ENCODE data around the gene PXN.
"Not testable (repeated sequence)": the region's sequence is repeated elsewhere in the genome, so short reads cannot be mapped to it uniquely, and the experiment has no call there.

PXN gene

DNA sequence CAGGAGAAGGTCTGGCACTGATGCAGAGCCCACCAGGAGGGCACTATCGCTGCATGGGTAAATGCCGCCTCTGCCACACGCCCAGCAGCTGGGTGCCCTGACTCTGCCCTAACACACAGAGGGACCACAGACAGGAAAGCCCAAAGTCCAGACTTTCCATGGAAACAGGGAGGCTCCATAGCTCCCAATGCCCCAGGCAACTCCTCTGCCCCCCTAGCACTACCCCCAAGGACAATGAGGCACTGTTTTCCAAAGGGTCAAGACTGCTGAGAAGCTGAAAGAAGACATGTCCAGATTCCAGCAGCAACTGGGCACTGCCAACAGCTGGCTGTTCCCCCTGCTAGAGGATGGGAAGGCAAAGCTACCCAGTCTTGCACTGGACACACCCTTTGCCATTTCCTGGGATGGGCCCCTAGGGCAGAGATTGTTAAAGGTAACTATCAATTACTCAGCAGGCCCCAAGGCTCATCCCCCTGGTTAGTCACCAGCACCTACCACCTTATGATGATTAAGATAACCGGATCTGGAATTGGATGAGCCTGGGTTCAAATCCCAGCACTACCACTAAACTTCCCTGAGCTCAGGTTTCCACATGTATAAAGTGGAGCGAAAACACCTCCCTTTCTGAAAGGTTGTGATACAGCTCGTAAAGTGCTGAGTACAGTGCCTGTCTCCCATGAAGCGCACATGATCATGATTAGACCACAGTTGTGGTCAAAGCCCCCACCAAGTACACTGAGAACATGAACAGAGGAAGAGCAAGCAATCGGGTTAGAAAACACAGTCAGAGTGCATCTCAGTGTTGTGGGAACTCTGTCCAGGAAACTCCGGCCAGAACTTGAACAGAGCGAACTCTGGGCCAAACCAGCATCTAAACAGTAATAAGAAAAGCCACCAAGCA is 3.3 kb downstream of the PXN start:
- DNase-seq: no peak

DNA sequence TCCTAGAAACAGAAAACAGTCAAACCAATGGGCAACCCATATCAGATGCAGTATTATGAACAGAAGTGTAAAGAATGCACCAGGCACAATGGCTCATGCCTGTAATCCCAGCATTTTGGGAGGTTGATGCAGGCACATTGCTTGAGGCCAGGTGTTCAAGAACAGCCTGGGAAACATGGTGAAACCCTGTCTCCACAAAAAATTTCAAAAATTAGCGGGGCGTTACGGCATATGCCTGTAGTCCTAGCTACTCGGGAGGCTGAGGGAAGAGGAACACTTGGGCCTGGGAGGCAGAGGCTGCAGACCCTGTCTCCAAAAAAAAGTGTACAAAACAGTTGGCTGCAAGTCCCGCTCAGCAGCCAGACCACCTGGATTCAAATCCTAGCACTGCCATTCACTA is 4.9 kb downstream of the PXN start:
- no peak for DNase-seq

DNA sequence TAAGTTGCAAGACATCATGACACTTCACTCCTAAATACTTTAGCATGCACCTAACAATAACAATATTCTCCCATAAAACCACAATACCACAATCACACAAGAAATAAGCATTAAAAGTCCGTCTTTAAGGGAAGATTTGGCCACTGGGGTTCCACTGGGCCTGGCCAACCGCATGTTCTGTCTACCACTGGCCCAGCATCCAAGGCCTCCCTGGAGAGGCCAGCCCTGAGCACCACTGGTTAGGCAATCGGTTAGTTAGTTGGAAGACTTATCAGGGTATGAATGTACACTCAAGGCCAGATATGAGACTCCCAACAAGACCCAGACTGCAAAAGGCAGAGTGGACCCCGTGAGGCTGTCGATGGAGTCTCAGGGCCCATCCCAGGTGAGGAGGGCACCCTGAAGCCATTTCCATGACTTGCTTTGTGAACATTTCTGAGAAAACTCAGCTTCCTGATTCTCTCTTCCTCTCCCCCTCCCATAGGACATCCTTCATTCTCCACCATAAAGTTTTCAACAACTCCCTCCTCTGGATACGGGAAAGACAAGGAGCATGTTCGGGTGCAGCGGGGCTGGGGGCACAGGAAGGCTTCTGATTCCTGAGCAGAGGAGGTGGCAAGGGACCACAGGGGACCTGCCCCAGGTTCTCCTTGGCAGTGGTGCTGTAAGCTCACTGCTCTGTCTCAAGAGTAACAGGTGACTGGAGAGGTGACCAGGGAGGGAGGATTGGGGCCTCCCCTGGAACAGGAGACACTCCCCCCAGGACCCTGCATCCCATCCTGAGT is 5.9 kb downstream of the PXN start:
- DNase-seq: no peak

DNA sequence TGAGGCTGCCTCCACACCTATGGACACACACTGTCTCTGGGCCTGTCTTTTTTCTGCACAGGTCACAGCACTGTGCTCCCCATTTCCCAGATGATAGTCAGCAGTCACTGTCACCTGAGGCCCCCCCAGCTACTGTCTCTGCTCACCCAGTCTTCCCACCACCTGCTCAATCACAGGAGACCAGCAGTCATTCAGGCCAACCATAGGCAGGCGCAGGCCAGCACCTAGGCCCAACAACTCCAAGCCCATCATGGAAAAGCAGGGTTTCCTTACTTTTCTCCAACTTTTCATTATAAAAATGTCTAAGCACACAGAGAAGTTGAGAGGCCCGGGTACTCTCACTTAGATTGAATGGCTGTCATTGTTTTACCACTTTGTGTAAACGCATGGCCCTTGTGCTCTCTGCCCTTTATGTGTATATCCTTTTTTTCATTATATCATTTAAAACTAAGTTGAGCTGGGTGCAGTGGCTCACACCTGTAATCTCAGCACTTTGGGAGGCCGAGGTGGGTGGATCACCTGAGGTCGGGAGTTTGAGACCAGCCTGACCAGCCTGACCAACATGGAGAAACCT is 7.1 kb downstream of the PXN start:
- DNase-seq: no peak

DNA sequence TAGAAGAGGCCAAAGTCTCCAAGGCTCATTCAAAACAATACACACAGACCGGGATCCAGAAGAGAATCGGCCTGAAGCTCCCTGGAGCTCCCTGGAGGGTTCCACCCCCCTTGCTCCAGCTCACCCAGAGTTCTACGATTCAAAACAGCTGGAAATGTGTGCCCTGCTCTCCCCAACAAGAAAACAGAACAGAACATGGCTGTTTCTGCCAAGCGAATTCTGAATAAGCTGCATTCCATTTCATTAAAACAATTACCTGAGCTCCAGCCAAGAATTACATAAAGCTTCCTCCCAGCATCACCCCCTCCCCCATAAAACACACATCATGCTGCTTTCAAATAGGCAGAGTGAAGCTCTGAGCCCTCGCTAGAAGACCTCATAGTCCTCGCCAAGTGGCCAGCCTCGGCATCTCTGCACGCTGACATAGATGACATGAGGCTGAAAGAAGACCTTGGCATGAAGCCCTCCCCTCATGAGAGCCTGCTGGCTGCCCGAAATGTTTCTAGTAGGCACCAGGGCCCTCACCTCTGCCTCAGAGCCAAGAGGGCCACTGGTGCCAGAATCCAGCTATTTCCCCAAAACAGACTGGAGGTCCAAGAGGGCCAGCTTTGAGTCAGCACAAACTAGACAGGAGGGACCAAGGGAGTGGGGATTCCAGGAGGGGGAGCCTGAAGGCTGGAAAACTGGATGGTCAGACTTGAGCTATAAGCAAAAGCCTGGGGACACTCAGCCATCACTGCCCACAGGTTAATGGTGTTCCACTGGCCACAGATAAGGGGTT is 8.3 kb downstream of the PXN start:
- DNase-seq: no peak

DNA sequence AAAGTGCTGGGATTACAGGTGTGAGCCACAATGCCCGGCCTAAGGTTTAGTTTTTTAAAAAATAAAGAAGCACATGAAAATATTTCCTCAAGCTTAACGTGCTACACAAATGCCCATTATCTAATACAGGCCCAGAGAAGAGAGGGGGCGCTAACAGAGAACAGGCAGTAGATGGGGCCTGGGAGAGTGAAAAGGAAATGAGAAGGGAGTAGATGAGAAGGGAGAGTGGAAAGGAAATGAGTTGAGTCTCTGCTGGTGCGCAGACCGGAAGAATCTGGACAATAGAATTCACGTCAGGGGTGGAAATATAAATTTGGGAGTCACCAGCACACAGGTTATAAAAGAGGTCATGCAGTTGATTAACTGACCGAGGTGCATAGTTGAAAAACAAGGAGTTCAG is 10.7 kb downstream of the PXN start:
- no peak for DNase-seq

DNA sequence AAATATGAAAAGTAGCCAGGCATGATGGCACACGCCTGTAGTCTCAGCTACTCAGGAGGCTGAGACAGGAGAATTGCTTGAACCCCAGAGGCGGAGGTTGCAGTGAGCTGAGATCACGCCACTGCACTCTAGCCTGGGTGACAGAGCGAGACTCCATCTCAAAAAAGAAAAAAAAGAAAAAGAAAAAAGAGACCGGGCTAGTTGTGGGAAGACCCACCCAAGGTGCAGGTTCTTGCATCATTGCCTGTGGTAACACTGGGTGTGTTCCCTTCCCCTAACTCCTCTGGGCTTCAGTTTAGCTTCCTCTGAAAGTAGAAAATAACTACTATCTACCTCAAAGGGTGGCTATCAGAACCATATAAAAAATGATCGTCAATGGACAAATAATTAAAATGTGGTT is 12.2 kb downstream of the PXN start:
- DNase-seq: peak; percentile 44

DNA sequence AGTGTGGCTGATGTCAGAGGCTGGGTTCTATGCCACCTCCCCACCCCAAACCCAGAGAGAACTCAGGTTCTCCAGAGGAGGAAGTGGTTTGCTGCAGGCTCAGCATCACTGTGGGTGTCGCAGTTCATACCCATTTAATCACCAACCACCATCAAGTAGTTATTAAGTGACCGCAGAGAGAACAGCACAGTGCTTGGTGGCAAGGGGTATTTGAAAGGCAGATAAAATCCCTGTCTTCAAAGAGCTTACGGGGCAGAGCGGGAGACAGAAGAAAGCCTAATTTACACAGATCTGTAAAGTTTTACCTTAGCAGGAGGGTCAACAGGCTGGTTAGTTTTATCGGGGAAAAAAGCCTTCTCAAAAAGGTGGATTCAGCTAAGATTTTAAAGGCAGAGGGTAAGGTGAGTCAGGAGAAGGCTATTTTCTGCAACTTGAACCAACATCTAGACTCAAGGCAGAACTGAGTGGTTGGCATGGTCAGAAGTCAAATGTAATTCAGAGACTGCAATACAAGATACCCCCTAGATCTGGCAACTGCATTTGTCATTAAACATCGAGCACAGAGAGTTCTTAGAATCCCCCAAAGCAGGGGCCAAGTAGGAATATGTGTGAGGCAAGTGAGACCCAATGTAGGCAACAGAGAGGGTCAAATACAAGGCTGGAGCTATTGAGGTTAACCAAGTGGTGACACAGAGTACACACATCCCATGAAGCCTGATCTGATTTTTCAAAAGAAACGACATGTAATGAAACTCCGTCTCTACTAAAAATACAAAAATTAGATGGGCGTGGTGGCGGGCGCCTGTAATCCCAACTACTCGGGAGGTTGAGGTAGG is 13.2 kb downstream of the PXN start:
- DNase-seq: peak; percentile 80

DNA sequence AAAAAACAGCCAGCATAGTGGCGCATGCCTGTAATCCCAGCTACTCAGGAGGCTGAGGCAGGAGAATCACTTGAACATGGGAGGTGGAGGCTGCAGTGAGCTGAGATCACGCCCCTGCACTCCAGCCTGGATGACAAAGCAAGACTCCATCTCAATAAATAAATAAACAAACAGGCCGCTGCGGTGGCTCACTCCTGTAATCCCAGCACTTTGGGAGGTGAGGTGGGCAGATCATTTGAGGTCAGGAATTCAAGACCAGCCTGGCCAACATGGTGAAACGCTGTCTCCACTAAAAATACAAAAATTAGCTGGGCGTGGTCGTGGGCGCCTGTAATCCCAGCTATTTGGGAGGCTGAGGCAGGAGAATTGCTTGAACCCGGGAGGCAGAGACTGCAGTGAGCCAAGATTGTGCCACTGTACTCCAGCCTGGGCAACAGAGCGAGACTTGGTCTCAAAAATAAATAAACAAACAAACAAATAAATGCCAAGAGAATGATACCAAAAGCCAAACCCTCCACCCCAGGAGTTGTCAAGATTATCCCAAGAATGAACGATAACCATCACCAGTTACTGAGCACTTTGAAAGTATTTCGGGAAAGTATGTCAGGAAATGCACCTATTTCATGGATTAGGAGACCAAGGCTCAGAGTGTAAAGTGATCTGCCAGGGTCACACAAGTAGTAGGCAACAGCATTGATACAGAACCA is 14.0 kb downstream of the PXN start:
- DNase-seq: not testable (repeated sequence)

DNA sequence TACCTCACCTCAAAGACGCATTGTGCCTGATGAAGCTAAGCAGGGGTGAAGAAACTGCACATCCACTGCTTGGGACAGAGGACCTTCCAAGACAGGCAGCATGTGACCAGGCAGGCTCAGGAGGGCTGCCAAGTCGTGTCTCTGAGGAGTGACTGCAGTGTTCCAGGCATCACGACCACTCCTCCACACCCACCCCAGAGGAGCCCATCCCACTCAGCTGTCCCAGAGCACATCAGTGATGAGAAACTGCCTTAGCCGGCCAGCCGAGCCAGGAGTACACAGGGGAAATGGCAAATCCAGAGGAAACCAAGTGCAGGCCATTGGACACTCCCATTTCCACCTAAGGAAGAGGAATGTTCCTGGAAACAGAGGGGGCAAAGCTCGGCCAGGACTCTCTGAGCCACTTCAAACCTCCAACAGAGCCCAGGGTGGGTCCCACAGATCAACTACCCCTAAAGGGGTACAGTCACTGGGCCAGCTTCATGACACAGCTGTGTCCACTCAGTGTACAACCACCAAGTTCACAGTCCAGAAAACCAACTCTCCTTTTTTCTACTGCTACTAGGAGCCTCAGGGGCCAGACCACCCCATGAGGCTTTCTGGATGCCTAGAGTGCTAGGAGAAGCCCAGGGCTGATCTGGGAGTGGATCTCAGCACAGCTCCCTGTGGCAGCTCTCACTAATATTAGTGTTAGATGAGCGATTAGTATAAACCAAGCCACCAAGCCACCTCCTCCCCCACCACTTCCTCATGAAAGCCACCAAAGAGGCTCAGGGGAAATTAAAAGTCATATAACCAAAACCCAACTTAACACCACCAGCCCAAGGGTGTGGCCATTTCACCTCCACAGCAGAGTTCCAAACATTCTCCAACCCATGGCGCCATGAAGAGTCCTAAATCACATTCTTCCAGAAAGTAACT is 15.4 kb downstream of the PXN start:
- DNase-seq: peak; percentile 37

DNA sequence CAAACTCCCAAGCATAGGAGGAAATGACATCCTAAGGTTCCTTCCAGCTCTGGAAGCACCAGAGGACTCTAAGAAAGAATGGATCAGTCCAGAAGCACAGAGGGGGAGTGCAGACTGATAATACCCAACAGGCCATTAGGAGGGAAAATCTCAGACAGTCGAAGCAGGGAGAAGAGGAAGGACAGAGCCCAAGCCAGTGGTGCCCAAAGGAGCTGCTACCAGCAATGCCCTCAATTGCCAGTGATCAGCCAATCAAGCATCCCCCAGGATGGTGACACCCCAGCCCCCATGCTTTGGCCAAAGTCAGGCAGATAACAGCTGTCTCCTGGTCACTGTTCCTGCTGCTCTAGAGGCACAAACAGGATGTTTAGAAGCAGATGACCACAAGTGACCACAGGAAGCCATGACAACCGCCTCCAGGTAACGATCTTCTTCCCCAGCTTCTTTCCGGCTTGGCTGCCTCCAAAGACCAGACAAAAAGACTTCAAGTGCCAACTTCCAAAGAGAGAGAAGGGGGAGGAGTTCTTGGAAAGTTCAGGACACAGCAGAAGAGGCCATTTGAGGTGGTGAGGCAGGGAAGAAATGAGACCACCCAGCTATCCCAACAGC is 16.2 kb downstream of the PXN start:
- DNase-seq: no peak

DNA sequence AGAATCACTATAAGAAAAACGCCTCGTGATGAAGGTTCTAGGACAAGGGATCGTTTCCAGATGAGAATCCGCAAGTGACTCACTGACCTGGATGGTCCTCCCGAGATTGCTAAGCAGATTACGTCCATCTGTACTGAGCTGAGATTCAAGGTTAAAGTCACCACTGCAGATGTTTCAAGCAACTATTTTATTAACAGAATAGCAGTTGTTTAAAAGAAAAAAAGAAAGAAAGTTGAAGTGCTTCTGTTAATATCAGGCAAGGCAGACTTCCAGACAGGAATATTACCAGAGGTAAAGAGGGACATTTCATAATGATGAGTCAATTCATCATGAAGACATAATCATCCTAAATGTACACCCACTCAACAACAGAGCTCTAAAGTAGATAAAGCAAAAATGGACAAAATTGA is 17.9 kb downstream of the PXN start:
- no peak for DNase-seq

DNA sequence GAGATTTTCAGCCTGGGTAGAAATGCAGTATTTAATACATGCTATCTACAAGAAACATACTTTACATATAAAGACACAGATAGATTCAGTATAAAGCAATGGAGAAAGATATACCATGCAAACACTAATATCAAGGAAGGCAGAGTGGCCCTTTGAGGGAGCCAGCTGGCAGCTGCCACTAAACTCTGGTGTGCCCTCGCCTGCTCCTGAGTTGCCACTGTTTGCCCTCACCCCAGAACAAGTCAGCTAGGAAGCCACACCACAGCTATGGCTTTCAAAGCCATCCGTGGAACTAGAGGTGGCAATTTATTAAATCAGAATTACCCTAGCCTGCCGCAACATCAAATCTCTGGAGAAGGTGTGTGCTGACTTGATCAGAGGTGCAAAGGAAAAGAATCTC is 18.3 kb downstream of the PXN start:
- DNase-seq: no peak

DNA sequence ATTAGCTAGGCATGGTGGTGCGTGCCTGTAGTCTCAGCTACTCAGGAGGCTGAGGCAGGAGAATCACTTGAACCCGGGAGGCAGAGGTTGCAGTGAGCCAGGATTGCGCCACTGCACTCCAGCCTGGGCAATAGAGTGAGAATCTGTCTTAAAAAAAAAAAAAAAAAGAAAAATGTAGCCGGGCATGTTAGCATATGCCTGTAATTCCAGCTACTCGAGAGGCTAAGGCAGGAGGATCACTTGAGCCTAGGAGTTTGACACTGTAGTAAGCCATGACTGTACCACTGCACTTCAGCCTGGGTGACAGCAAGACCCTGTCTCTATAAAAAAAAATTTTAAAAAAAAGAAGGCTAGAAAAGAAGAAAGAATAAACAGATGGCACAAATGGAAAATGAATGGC is 18.8 kb downstream of the PXN start:
- DNase-seq: not testable (repeated sequence)

DNA sequence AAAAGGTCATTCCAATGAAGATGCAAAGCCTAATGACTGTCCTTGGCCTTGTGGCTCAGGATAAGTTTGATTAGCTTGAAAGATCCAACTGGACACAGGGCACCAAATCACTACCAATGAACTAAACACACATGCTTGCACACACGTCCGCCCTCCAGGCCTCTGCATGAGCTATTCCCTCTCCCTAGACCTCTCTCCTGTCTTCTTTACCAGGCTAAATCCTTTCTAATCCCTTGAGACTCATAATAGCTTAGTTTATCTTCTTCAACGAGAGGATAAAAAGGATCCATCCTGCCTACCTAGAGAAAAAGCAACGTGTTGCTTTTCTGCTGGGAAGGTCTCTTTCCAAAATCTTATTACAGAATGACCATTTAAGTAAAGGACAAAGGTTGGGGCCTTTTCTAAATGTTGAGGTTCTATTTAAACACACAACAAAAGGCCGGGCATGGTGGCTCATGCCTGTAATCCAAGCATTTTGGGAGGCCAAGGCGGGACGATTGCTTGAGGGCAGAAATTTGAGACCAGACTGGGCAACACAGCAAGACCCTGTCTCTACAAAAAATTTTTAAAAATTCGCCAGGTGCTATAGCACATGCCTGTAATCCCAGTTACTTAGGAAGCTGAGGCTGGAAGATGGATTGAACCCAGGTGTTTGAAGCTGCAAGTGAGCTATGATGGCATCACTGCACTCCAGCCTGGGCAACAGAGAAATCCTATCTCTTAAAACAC is 22.4 kb downstream of the PXN start:
- DNase-seq: no peak

DNA sequence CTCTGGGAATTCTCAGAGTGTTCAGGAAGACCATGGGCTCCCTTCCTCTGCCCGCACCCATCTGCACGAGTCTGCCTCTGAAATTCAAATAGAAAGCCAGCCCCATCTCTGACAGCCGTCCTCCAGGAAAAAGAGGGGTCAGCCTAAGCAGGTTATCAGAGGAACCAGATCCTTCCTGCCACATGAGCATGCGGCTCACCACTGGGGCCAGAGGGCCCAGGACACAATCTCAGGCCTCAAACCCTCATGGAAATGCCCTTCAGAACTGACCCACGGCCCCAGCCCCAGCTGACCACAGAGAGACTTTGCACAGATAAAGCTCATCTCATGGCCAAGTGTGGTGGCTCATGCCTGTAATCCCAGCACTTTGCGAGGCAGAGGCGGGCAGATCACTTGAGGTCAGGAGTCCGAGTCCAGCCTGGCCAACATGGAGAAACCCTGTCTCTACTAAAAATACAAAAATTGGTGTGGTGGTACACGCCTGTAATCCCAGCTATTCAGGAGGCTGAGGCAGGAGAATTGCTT is 23.2 kb downstream of the PXN start:
- no peak for DNase-seq

DNA sequence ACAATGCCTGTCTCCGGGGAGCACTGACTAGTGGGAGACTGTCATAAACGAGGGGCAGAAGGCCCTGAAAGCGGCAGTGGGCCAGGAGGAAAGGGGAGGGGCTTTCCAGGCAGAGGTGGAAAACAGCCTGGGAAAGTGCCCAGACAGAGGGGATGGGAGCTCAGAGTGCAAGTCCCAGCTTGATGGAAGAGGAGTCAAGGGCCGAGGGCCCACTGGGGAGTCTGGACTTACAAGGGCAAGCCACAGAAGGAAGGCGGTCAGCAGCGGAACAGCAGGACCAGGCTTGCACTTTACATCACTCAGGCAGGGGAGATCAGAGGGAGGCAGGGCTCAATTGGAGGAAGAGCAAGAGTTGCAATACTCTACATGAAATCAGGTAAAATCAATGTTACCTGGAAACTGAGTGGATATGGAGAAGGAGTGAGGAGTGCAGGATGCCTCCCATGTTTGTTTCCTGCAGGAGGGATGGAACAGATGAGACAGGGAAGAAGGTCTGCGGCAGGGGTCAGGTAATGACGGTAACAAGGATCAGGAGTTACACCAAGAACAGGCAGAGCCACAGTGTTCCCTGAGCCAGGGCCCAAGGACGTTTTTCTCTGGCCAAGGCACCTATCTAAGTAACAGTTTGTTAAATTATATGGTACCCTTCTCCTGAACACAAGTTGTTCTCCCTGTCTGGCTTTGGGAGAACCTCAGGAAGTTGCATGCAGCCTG is 23.8 kb downstream of the PXN start:
- no peak for DNase-seq

DNA sequence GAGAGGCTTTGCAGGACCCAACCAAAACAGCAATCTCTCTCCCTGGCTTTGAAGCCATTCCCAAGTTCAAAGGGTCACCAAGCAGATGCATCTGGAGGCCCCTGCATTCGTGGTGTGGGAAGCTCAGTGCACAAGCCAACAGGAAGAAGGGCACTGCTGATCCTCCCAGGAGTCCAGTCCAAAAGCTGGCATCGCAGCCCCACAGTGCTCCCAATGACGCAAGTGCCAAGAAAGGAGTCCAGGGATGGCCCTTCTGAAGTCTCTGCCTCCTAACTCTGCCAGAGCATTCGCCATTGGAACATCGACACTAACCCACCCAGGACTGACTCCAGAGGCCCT is 25.1 kb downstream of the PXN start:
- no peak for DNase-seq
